ENCODE data around the gene DLX3.

Gene DLX3

GRCh38 chr17:49987290-49987585 lies 7.8 kb downstream of the DLX3 start:
- H3K4me3 ChIP-seq (ENCODE audit: low read length in 2 of 2), result no peak overlapping the region

GRCh38 chr17:49986396-49987289 lies 8.4 kb downstream of the DLX3 start:
- Histone ChIP-seq H3K4me2 (ENCODE audit: insufficient read depth, low read length, poor library complexity, severe bottlenecking) (no peak overlapping the region), H3K9ac (ENCODE audit: low read depth, low read length, poor library complexity) (no peak overlapping the region), H3K4me3 (ENCODE audit: low read length in 2 of 2) (no peak overlapping the region), H3K79me1 (ENCODE audit: low read depth, low read length) (peaks cover 3% of the 10 kb centered on the region), H3K4me1 (ENCODE audit: control insufficient read depth in 2 of 2, insufficient read depth in 1 of 2, low read depth in 1 of 2, low read length in 2 of 2) (peaks cover 0 to 8% of the 10 kb centered on the region in 2 donors), H2AK5ac (ENCODE audit: low read depth, low read length) (no peak overlapping the region), H4K91ac (ENCODE audit: low read depth, low read length, poor library complexity) (no peak overlapping the region), H3K14ac (ENCODE audit: low read length) (no peak overlapping the region), H2BK5ac (ENCODE audit: low read length) (no peak overlapping the region), H3K36me3 (replicated peaks in 1 of 2; ENCODE audit: control insufficient read depth in 2 of 2, insufficient read depth in 2 of 2, low read length in 2 of 2) (no peaks in the 10 kb centered on the region), H2AFZ (ENCODE audit: low read length) (no peak overlapping the region), H2BK15ac (ENCODE audit: low read length) (peak overlapping the region; percentile 16), H2BK12ac (ENCODE audit: low read length) (no peak overlapping the region), H3K27me3 (ENCODE audit: control insufficient read depth in 3 of 3, insufficient read depth in 3 of 3, low read depth in 1 of 3, low read length in 3 of 3) (peaks cover 0 to 65% (median 27%) of the 10 kb centered on the region in 3 experiments), H3K4ac (ENCODE audit: low read length) (no peak overlapping the region), H3K27ac (replicated peaks; ENCODE audit: low read length) (no peak overlapping the region), H2BK120ac (ENCODE audit: low read depth, low read length) (no peak overlapping the region), H3K18ac (ENCODE audit: low read length) (no peak overlapping the region), H3K9me3 (replicated peaks in 1 of 2; ENCODE audit: control insufficient read depth in 2 of 2, insufficient read depth in 1 of 2, low read depth in 1 of 2, low read length in 2 of 2) (no peaks in the 10 kb centered on the region), H4K8ac (ENCODE audit: low read depth, low read length) (no peak overlapping the region), H3K23ac (ENCODE audit: low read depth, low read length, poor library complexity) (no peak overlapping the region)
- DNase-seq (ENCODE audit: low spot score), result no peak
- no CpG with 5 or more reads among the region's 6 CpGs for WGBS, 2 donors (ENCODE audit: extremely low coverage in 2 of 2, insufficient read length in 2 of 2, insufficient replicate concordance in 1 of 2)

More at GRCh38 chr17:49987290-49987585, 7.8 kb downstream of the DLX3 start:
- no peak overlapping the region for H3K4ac ChIP-seq (ENCODE audit: low read length)
- H3K23ac ChIP-seq (ENCODE audit: low read depth, low read length, poor library complexity), result no peak overlapping the region
- peaks cover 0 to 68% (median 33%) of the 10 kb centered on the region in 3 experiments for H3K27me3 ChIP-seq (ENCODE audit: control insufficient read depth in 3 of 3, insufficient read depth in 3 of 3, low read depth in 1 of 3, low read length in 3 of 3)
- H2BK15ac ChIP-seq (ENCODE audit: low read length), result no peak overlapping the region
- no peak overlapping the region for H4K8ac ChIP-seq (ENCODE audit: low read depth, low read length)
- WGBS, 2 donors (ENCODE audit: extremely low coverage in 2 of 2, insufficient read length in 2 of 2, insufficient replicate concordance in 1 of 2), result no CpG with 5 or more reads among the region's 2 CpGs
- H2BK12ac ChIP-seq (ENCODE audit: low read length), result no peak overlapping the region
- no peak overlapping the region for H3K27ac ChIP-seq (replicated peaks; ENCODE audit: low read length)
- no peak overlapping the region for H2BK5ac ChIP-seq (ENCODE audit: low read length)
- no peak overlapping the region for H3K9ac ChIP-seq (ENCODE audit: low read depth, low read length, poor library complexity)
- H2AK5ac ChIP-seq (ENCODE audit: low read depth, low read length), result no peak overlapping the region
- no peak overlapping the region for H3K14ac ChIP-seq (ENCODE audit: low read length)
- H3K36me3 ChIP-seq (replicated peaks in 1 of 2; ENCODE audit: control insufficient read depth in 2 of 2, insufficient read depth in 2 of 2, low read length in 2 of 2), result no peaks in the 10 kb centered on the region
- no peak for DNase-seq (ENCODE audit: low spot score)
- H3K4me1 ChIP-seq (ENCODE audit: control insufficient read depth in 2 of 2, insufficient read depth in 1 of 2, low read depth in 1 of 2, low read length in 2 of 2), result peaks cover 0 to 8% of the 10 kb centered on the region in 2 donors
- H3K79me1 ChIP-seq (ENCODE audit: low read depth, low read length), result peaks cover 3% of the 10 kb centered on the region
- H3K4me2 ChIP-seq (ENCODE audit: insufficient read depth, low read length, poor library complexity, severe bottlenecking), result no peak overlapping the region
- H4K91ac ChIP-seq (ENCODE audit: low read depth, low read length, poor library complexity), result no peak overlapping the region
- H3K18ac ChIP-seq (ENCODE audit: low read length), result no peak overlapping the region
- H2AFZ ChIP-seq (ENCODE audit: low read length), result no peak overlapping the region
- H3K9me3 ChIP-seq (replicated peaks in 1 of 2; ENCODE audit: control insufficient read depth in 2 of 2, insufficient read depth in 1 of 2, low read depth in 1 of 2, low read length in 2 of 2), result no peaks in the 10 kb centered on the region
- H2BK120ac ChIP-seq (ENCODE audit: low read depth, low read length), result no peak overlapping the region

GRCh38 chr17:49985310-49985990 lies 9.6 kb downstream of the DLX3 start:
- Histone ChIP-seq H3K4me3 (ENCODE audit: low read length in 2 of 2) (no peak overlapping the region), H4K8ac (ENCODE audit: low read depth, low read length) (no peak overlapping the region), H4K91ac (ENCODE audit: low read depth, low read length, poor library complexity) (no peak overlapping the region), H2BK5ac (ENCODE audit: low read length) (no peak overlapping the region), H3K27me3 (ENCODE audit: control insufficient read depth in 3 of 3, insufficient read depth in 3 of 3, low read depth in 1 of 3, low read length in 3 of 3) (peaks cover 0 to 65% (median 15%) of the 10 kb centered on the region in 3 experiments), H3K4me1 (ENCODE audit: control insufficient read depth in 2 of 2, insufficient read depth in 1 of 2, low read depth in 1 of 2, low read length in 2 of 2) (peaks cover 0 to 11% of the 10 kb centered on the region in 2 donors), H2BK15ac (ENCODE audit: low read length) (peak overlapping the region; percentile 16), H3K23ac (ENCODE audit: low read depth, low read length, poor library complexity) (no peak overlapping the region), H3K4me2 (ENCODE audit: insufficient read depth, low read length, poor library complexity, severe bottlenecking) (no peak overlapping the region), H3K4ac (ENCODE audit: low read length) (no peak overlapping the region), H3K14ac (ENCODE audit: low read length) (no peak overlapping the region), H2AK5ac (ENCODE audit: low read depth, low read length) (no peak overlapping the region), H3K9ac (ENCODE audit: low read depth, low read length, poor library complexity) (no peak overlapping the region), H2BK120ac (ENCODE audit: low read depth, low read length) (no peak overlapping the region), H3K9me3 (replicated peaks in 1 of 2; ENCODE audit: control insufficient read depth in 2 of 2, insufficient read depth in 1 of 2, low read depth in 1 of 2, low read length in 2 of 2) (no peaks in the 10 kb centered on the region), H3K27ac (replicated peaks; ENCODE audit: low read length) (no peak overlapping the region), H2BK12ac (ENCODE audit: low read length) (no peak overlapping the region), H2AFZ (ENCODE audit: low read length) (no peak overlapping the region), H3K36me3 (replicated peaks in 1 of 2; ENCODE audit: control insufficient read depth in 2 of 2, insufficient read depth in 2 of 2, low read length in 2 of 2) (no peaks in the 10 kb centered on the region), H3K79me1 (ENCODE audit: low read depth, low read length) (peaks cover 3% of the 10 kb centered on the region), H3K18ac (ENCODE audit: low read length) (peak overlapping the region; percentile 50)
- WGBS, 2 donors (ENCODE audit: extremely low coverage in 2 of 2, insufficient read length in 2 of 2, insufficient replicate concordance in 1 of 2), result no CpG with 5 or more reads among the region's 3 CpGs
- no peak for DNase-seq (ENCODE audit: low spot score)

- H3K27me3 ChIP-seq (ENCODE audit: control insufficient read depth in 3 of 3, insufficient read depth in 3 of 3, low read depth in 1 of 3, low read length in 3 of 3), result peaks cover 0 to 66% (median 13%) of the 10 kb centered on the region in 3 experiments
- H4K8ac ChIP-seq (ENCODE audit: low read depth, low read length), result no peak overlapping the region
- no peak overlapping the region for H2AK5ac ChIP-seq (ENCODE audit: low read depth, low read length)
- H2BK5ac ChIP-seq (ENCODE audit: low read length), result no peak overlapping the region
- H3K9ac ChIP-seq (ENCODE audit: low read depth, low read length, poor library complexity), result no peak overlapping the region
- H3K9me3 ChIP-seq (replicated peaks in 1 of 2; ENCODE audit: control insufficient read depth in 2 of 2, insufficient read depth in 1 of 2, low read depth in 1 of 2, low read length in 2 of 2), result no peaks in the 10 kb centered on the region
- H3K4me2 ChIP-seq (ENCODE audit: insufficient read depth, low read length, poor library complexity, severe bottlenecking), result no peak overlapping the region
- no peak overlapping the region for H3K18ac ChIP-seq (ENCODE audit: low read length)
- no peak overlapping the region for H3K27ac ChIP-seq (replicated peaks; ENCODE audit: low read length)
- H3K4ac ChIP-seq (ENCODE audit: low read length), result no peak overlapping the region
- H3K4me1 ChIP-seq (ENCODE audit: control insufficient read depth in 2 of 2, insufficient read depth in 1 of 2, low read depth in 1 of 2, low read length in 2 of 2), result peaks cover 0 to 13% of the 10 kb centered on the region in 2 donors
- H2BK15ac ChIP-seq (ENCODE audit: low read length), result no peak overlapping the region
- H3K23ac ChIP-seq (ENCODE audit: low read depth, low read length, poor library complexity), result no peak overlapping the region
- no peak for DNase-seq (ENCODE audit: low spot score)
- H2BK12ac ChIP-seq (ENCODE audit: low read length), result no peak overlapping the region
- no CpG with 5 or more reads among the region's 2 CpGs for WGBS, 2 donors (ENCODE audit: extremely low coverage in 2 of 2, insufficient read length in 2 of 2, insufficient replicate concordance in 1 of 2)
- no peak overlapping the region for H2AFZ ChIP-seq (ENCODE audit: low read length)
- no peak overlapping the region for H3K14ac ChIP-seq (ENCODE audit: low read length)
- no peak overlapping the region for H2BK120ac ChIP-seq (ENCODE audit: low read depth, low read length)
- H4K91ac ChIP-seq (ENCODE audit: low read depth, low read length, poor library complexity), result no peak overlapping the region
- H3K36me3 ChIP-seq (replicated peaks in 1 of 2; ENCODE audit: control insufficient read depth in 2 of 2, insufficient read depth in 2 of 2, low read length in 2 of 2), result no peaks in the 10 kb centered on the region
- H3K79me1 ChIP-seq (ENCODE audit: low read depth, low read length), result peaks cover 3% of the 10 kb centered on the region
- H3K4me3 ChIP-seq (ENCODE audit: low read length in 2 of 2), result no peak overlapping the region
These were observed 10.2 kb downstream of the DLX3 start for GRCh38 chr17:49984776-49985175.
